HG02798 (cell line): Measurements from ENCODE around the gene CRTC3.
"Not testable (repeated sequence)": the region's sequence is repeated elsewhere in the genome, so short reads cannot be mapped to it uniquely, and the experiment has no call there.

Source experiments
- ATAC-seq: cut with Tn5 transposase; IDR thresholded peaks from one replicate; pipeline ENCODE4 v1.9.1; 2021; ENCODE audit warnings: mild to moderate bottlenecking; ENCODE audit not compliant: unreplicated experiment, poor library complexity

CRTC3 gene

DNA sequence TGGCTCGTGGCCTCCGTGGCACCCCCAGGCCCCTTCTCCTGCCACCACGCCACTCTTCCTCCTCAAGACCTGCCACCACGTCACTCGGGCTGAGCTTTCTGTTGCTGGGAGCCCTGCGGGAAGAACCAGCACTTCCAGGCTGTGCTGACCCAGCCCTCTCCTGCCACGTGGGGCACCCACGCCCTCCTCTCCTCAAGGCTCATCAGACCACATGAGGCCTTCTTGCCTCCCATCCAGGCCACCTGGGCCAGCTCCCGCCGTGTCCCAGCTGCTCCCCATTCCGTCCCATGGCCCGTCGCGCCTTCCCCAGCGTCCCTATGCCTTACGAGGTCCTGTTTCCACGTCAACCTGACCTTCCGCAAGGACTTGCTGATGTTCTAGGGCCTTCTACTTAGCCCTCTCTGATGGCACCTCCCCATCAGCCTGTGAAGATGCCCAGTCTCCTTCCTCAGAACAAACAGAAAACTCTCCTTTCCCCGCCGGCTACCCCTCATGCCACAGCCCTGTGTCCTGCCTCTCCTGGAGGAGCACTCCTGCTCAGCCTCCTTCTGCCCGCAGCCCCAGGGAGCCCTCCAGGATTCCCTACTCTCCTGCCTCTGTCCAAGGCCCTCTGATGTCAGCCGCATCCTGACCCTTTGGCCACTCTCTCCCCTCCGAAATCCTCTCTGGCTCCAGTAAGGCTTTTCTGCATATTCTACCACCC, 116.3 kb downstream of the CRTC3 start:
- ATAC-seq = no peak

GRCh38 chr15:90646662-90647305, 117.1 kb downstream of the CRTC3 start:
- no peak for ATAC-seq

DNA sequence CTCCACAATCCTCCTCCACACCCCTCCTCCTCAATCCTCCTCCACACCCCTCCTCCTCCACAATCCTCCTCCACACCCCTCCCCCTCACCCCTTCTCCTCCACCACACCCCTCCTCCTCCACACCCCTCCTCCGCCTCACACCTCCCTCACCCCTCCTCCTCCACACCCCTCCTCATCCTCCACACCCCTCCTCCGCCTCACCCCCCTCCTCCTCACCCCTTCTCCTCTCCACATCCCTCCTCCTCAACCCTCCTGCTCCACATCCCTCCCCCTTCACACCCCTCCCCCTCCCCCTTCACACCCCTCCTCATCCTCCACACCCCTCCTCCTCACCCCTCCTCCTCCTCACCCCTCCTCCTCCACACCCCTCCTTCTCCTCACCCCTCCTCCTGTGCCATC, 117.6 kb downstream of the CRTC3 start:
- ATAC-seq = no peak

DNA sequence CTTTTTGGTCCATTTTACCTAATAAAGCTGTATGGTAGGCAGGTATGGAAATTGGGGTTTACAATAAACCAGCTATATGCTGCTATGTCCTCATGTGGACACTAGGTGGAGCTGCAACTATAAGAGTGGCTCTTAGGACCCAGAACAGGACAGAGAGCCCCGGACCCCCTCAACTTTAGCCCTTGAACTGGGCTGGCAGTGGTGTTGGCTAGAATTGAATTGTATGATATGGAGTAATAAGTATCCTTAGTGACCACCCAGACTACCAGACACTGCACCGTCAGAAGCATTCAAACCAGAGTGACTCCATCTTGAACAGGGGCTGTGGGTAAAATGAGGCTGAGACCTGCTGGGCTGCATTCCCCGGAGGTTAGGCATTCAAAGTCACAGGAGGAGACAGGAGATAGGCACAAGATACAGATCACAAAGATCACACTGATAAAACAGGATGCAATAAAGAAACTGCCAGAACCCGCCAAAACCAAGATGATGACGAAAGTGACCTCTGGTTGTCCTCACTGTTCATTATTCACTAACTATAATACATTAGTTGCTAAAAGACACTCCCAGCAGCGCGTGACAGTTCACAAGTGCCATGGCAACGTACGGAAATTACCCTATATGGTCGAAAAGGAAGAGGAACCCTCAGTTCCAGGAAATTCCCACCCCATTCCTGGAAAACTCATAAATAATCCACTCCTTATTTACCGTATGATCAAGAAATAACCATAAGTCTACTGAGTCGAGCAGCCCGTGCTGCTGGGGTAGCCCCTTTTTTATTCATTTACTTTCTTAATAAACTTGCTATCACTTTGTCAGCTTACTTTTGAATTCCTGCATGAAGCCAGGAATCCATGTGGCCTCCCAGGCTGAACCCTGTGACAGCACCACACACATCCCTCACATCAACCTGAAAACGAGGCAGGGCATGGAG, 118.7 kb downstream of the CRTC3 start:
- peak; percentile 44 for ATAC-seq

GRCh38 chr15:90650117-90650955, 120.6 kb downstream of the CRTC3 start:
- no peak for ATAC-seq

- no peak for ATAC-seq
Observed at GRCh38 chr15:90650956-90651689, 121.4 kb downstream of the CRTC3 start.

DNA sequence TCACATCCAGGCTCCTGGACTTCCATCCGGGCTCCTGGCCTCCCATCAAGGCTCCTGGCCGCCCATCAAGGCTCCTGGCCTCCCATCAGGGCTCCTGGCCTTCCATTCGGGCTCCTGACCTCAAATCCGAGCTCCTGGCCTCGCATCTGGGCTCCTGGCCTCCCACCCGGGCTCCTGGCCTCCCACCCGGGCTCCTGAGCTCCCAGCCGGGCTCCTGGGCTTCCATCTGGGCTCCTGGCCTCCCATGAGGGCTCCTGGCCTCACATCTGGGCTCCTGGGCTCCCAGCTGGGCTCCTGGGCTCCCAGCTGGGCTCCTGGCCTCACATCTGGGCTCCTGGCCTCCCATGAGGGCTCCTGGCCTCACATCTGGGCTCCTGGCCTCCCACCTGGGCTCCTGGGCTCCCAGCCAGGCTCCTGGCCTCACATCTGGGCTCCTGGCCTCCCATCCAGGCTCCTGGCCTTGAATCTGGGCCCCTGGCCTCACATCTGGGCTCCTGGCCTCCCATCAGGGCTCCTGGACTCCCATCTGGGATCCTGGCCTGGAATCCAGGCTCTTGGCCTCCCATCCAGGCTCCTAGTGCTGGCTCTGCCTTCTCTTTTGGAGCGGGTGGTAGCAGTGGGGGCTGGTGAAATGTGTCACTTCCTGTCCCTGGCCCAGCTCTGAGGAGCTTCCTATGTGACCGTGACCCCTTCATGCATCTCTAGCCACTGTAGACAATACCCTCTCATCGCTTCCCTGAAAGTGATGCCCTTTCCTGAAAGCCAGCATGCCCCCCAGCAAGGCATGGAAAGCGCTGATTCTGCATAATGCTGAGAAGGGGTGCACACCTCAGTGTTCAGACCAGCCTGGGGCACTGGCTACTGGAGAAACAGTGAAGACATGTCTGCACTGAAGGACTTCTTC, 124.8 kb downstream of the CRTC3 start:
- no peak for ATAC-seq

DNA sequence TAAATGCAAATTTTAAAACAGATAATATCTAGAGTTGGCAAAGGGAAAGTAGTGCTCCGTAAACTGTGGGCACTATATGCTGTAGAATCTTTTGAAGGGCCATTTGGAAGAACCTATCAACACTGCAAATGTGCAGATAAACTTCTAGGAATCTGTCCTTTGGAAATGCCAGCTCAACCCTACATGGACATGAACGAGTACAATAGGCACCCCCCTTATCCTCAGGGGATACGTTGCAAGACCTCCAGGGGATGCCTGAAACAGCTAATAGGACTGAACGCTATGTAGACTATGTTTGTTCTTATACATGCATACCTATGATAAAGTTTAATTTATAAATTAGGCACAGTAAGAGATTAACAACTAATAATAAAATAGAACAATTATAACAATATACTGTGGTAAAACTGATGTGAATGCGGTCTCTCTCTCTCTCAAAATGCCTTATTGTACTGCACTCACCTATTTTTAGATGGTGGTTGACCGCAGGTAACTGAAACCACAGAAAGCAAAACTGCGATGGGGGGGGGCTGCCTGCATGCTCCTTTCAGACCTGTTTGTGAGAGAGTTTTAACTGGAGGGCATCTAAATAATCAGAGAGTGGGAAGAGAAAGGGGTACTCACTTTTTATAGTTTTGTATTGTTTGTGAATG, 127.9 kb downstream of the CRTC3 start:
- peak; percentile 38 for ATAC-seq

GRCh38 chr15:90659481-90659880, 129.8 kb downstream of the CRTC3 start:
- no peak for ATAC-seq

DNA sequence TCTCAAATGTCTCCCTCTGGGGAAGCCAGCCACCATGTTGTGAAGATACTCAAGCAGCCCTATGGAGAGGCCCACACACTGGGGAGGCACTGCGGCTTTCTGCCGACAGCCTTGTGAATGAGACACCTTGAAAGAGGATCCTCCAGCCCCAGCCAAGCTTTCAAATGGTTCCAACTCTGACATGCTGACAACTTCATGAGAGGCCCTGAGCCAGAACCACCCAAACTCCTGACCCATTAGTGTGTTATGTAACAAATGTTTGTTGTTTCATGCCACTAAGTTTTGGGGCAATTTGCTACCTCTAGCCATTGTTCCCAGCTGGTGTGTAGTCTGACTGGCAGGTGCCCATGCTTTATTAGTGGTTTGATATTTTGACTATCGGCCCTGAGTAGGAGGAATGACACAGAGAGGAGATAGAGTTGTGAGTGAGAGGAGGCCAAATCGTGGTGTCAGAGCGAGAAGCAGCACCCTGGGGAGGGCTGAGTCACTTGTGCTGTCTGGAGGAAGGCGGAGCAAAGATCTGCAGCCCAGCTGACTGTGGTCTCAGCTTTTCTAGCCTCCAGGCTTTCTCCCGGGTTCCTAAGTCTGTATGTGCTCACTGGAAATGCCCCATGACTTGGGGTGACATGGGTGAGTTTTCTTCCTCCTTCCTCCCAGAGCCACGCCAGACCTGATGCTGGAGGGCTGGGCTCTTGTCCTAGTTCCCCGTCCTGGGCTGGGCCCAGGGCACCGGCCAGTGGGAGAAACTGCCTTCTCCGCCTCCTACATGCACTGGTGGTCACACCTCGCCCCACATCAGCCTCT, 130.7 kb downstream of the CRTC3 start:
- peak; percentile 66 for ATAC-seq

DNA sequence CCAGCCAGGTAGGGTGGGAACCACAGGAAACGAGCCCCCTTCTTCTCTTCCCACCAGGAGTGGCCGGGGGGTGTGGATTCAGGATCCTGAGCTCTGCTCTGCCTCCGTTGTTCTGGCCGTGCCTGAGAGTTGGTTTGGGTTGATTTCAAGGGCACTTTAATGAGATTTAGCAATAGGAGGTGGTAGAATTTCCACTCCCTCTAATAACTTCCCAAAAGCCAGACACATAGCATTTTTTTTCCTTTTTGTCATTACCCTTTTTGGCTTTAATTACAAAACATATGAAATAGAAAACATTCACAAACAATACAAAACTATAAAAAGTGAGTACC, 131.2 kb downstream of the CRTC3 start:
- ATAC-seq = not testable (repeated sequence)

DNA sequence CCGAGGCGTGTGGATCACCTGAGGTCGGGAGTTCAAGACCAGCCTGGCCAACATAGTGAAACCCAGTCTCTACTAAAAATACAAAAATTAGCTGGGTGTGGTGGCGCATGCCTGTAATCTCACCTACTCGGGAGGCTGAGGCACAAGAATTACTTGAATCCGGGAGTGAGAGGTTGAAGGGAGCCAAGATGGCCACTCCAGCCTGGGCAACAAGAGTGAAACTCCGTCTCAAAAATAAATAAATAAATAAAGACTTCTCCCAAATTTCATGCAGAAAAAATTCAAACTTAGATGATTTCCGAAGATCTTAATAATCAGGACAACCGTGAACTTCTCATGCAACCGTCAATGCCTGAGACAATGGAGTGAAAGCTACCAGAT, 134.3 kb downstream of the CRTC3 start:
- not testable (repeated sequence) for ATAC-seq

- ATAC-seq = peak; percentile 12
Observed at GRCh38 chr15:90664650-90665287, 135.0 kb downstream of the CRTC3 start.

DNA sequence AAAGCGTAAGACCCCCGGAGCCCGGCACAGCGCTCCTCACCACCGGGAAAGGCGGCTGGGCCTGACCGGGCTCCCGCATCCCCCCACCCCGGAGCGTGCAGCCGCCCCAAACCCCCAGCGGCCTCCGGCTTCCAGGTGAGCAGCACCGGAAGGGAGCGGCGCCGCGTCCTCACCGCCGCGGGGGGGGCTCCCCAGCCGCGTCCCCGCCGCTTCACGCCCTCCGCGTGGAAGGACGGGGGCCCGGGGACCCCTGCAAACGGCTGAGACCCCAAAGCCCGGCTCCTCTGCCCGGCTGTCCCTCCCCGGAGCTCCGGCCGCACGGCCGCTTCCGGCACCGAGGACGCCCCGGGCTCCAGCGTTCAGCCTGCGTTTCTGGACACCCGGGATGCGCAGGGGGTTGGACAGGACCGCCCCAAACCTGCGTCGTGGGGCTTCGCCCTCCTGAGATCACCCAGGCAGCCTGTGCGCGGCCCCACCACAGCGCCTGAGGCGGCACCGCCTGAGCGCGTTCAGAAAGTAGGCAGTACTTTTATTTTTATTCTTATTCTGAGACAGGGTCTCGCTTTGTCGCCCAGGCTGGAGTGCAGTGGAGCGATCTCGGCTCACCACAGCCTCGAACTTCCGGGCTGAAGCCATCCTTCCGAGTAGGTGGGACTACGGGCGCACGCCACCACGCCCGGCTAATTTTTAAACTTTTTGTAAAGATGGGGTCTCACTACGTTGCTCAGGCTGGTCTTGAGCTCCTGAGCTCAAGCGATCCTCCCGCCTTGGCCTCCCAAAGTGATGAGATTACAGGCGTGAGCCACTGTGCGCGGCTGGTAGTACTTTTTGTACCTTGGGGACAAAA, 135.8 kb downstream of the CRTC3 start:
- peak; percentile 60 for ATAC-seq

DNA sequence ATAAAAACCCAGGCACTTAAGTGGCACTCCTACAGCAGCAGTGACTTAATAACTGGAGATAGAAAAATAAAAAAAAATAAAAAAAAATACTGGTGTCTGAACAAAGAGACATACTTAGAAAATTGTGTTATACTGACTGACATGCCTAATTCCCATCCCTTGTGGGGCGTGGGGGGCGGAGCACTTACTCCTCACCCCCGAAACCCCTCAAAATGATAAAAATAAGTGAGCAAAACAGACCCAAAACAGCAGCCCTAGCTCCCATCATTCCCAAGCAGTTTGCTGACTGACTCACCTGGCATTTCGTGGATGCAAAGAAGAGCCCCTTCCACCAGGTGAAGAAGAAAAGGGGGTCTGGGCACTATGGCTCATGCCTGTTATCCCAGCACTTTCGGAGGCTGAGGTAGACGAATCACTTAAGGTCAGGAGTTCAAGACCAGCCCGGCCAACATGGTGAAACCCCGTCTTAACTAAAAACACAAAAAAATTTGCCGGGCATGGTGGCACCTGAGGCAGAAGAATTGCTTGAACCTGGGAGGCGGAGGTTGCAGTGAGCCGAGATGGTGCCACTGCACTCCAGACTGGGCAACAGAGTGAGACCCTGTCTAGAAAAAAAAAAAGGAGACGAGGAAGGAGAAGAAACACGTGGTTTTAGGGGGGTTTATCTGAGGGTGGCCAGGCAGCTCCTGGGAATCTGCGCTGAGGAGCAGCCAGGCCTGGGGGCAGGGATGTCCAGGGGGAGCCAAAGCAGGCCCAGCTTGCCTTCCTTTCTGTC, 136.6 kb downstream of the CRTC3 start:
- ATAC-seq = no peak
